Measurements from ENCODE around the gene GPR155.

DNA sequence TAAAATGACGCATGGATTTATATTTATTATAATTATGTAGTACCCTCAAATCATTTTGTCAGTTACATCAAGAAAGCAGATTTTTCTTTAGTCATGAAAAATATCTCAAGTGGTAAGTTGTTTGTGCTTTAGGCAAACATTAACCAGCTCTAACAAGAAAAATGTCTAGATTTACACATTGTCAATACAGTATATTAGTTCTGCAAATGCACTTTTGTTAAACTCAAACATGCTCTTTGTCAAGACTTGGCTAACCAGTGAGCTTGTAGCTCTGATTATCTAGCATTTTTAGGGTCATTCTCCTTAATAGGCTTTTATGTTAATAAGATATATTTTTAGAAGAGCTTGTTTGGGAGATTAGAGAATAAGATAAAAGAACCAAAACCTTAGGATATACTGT is 58.6 kb downstream of the GPR155 start:
- TF ChIP-seq, protein P1, sequence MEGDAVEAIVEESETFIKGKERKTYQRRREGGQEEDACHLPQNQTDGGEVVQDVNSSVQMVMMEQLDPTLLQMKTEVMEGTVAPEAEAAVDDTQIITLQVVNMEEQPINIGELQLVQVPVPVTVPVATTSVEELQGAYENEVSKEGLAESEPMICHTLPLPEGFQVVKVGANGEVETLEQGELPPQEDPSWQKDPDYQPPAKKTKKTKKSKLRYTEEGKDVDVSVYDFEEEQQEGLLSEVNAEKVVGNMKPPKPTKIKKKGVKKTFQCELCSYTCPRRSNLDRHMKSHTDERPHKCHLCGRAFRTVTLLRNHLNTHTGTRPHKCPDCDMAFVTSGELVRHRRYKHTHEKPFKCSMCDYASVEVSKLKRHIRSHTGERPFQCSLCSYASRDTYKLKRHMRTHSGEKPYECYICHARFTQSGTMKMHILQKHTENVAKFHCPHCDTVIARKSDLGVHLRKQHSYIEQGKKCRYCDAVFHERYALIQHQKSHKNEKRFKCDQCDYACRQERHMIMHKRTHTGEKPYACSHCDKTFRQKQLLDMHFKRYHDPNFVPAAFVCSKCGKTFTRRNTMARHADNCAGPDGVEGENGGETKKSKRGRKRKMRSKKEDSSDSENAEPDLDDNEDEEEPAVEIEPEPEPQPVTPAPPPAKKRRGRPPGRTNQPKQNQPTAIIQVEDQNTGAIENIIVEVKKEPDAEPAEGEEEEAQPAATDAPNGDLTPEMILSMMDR (IDR thresholded peaks at IDR 0.05), result no peak
- no peak for TF ChIP-seq EP300 (IDR thresholded peaks at IDR 0.05)
